MCF 10A (cell line): Measurements from ENCODE around the gene GPR141. TPM values are rescaled to one million over a fixed set of nuclear protein-coding genes. Genes with fewer than 3 reads are reported as not detected.
A peak's percentile ranks its signal among the peaks of the same experiment; 100 is the strongest.

Source experiments
- BruUV-seq: library from RNA; stranded (reverse); fragments of 400-500 nt; replicated peaks from 2 replicates; lab custom pipeline; 2021; lab: Mats Ljungman, UMichigan
- CTCF ChIA-PET: fragments of 300-600 bp; sonication (Branson Sonifier 250); formaldehyde crosslinking; extraction: SDS; loops from one replicate; lab custom pipeline; 2021; ENCODE audit warnings: antibody characterized with exemption, inconsistent platforms; lab: Yijun Ruan, JAX
- POLR2A ChIA-PET: fragments of 300-600, 350-650 bp; sonication (Branson Sonifier 250); formaldehyde crosslinking; extraction: SDS; loops from one replicate; lab custom pipeline; 2020; ENCODE audit warnings: antibody characterized with exemption, inconsistent platforms; lab: Yijun Ruan, JAX
- DNase-seq: peaks from one replicate; pipeline ENCODE4 v3.0.0-alpha.2; 2018; ENCODE audit not compliant: unreplicated experiment
- H3K27ac Mint-ChIP-seq: one replicate; pipeline ENCODE4 v1.8.0; 2022; ENCODE audit warnings: mild to moderate bottlenecking, low read depth, mixed read lengths; ENCODE audit not compliant: unreplicated experiment
- H3K27me3 Mint-ChIP-seq: one replicate; pipeline ENCODE4 v1.8.0; 2022; ENCODE audit warnings: mixed read lengths; ENCODE audit not compliant: insufficient read depth, unreplicated experiment
- H3K36me3 Mint-ChIP-seq: one replicate; pipeline ENCODE4 v1.8.0; 2022; ENCODE audit warnings: mild to moderate bottlenecking, moderate library complexity, mixed read lengths; ENCODE audit not compliant: insufficient read depth, unreplicated experiment
- H3K4me1 Mint-ChIP-seq: one replicate; pipeline ENCODE4 v1.8.0; 2022; ENCODE audit warnings: mixed read lengths; ENCODE audit not compliant: insufficient read depth, unreplicated experiment
- H3K4me3 Mint-ChIP-seq: one replicate; pipeline ENCODE4 v1.8.0; 2022; ENCODE audit warnings: mild to moderate bottlenecking, moderate library complexity, mixed read lengths; ENCODE audit not compliant: unreplicated experiment
- H3K9me3 Mint-ChIP-seq: one replicate; pipeline ENCODE4 v1.8.0; 2022; ENCODE audit warnings: mixed read lengths; ENCODE audit not compliant: unreplicated experiment
- intact Hi-C: fragments of 100-400 bp; cut with micrococcal nuclease; formaldehyde crosslinking; loops from 2 replicates; pipeline ENCODE4 v1.14.1; 2022
- total RNA-seq: library from RNA; stranded (reverse); gene quantifications from 2 replicates; pipeline ENCODE4 v1.2.3, GENCODE V29; 2022
- TF ChIP-seq, protein P1 (sequence below): fragments of 200-600 bp; IDR thresholded peaks from one replicate; pipeline ENCODE4 v1.8.0; 2022; ENCODE audit warnings: antibody characterized with exemption, mild to moderate bottlenecking; ENCODE audit not compliant: unreplicated experiment

The GPR141 gene
- total RNA-seq, 1 experiment from 2014 or later: 2.8 TPM

DNA sequence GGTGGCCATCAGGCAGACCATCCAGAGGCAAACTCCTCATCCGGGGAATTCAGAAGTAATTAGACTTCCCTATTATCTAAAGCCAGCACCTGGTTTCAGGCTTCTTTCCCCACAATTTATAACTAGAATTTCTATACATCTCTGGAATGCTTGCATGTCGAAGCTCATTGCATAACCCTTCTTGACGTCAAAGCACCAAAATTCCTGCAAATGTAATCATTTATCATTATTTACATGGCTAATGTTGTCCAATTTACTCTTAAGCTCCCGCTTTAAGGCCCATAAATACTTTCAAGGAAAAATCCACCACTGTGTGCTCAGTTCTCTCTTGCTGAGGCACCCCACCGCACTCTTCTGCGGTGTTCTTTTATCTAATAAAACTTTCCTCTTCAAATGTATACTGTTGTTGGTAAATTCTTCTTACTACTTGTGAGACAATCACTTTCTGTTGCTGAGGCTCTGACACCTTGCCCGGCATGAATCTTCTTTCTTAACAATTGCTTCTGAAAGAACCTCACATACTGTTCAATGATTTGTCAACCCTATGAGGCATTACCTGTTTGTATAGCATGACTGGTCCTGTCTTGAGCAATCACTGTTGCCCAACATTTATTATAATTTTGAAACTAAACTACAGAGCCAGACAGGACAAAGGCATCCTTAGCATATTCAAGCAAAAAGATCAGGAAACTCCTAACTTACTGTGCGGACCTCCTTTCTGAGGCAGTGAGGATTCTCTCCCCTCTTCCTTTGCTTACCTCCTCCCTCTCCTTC lies 17.4 kb upstream of the GPR141 start:
- Mint-ChIP-seq H3K36me3 (peaks cover 4% of the 10 kb centered on the region), H3K9me3 (no peaks in the 10 kb centered on the region)

DNA sequence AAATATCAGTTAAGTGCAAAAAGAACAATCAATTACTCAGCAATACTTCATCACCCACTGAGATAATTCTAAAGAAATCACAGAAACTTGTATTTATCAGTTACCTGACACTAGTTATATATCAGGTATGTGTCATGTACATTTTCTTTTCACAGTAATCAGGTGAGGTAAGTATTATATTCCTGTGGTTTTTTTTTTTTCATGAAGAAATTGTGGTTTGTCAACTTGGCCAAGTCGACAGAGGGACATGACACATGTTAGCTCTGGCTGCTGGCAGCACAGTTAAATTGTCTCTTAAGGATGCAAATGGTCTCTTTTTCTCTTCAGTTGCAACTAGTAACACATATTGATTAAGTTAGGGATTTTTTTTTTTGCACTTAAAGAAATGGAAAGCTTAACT lies 13.7 kb upstream of the GPR141 start:
- ChIA-PET CTCF (interaction anchor here (0.7 to 1.1 kb wide), 4 partner anchors 25 to 470 kb away, joined by 3 to 4 read pairs (median 4); no protein-coding TSS in a partner anchor), POLR2A (interaction anchor here (1.2 to 1.7 kb wide), 5 partner anchors 14 to 63 kb away, joined by 4 to 11 read pairs (median 7); partner anchors contain the start of gene GPR141)
- intact Hi-C loops: no loop called here
- Mint-ChIP-seq H3K27me3 (no peaks in the 10 kb centered on the region), H3K4me3 (no peak overlapping the region), H3K27ac (no peak overlapping the region), H3K36me3 (no peaks in the 10 kb centered on the region), H3K9me3 (no peaks in the 10 kb centered on the region), H3K4me1 (peaks cover 29% of the 10 kb centered on the region)
- DNase-seq: peak; percentile 48
- no TSS peak for BruUV-seq
- TF ChIP-seq, protein P1, sequence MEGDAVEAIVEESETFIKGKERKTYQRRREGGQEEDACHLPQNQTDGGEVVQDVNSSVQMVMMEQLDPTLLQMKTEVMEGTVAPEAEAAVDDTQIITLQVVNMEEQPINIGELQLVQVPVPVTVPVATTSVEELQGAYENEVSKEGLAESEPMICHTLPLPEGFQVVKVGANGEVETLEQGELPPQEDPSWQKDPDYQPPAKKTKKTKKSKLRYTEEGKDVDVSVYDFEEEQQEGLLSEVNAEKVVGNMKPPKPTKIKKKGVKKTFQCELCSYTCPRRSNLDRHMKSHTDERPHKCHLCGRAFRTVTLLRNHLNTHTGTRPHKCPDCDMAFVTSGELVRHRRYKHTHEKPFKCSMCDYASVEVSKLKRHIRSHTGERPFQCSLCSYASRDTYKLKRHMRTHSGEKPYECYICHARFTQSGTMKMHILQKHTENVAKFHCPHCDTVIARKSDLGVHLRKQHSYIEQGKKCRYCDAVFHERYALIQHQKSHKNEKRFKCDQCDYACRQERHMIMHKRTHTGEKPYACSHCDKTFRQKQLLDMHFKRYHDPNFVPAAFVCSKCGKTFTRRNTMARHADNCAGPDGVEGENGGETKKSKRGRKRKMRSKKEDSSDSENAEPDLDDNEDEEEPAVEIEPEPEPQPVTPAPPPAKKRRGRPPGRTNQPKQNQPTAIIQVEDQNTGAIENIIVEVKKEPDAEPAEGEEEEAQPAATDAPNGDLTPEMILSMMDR: no peak

More for the DNA sequence above, 17.4 kb upstream of the GPR141 start:
- intact Hi-C loops: loop anchor here (1.0 kb wide), 1 partner anchor 21 kb away; no protein-coding TSS in a partner anchor
- Mint-ChIP-seq H3K27me3 (no peaks in the 10 kb centered on the region), H3K27ac (peak overlapping the region; percentile 70), H3K4me3 (peak overlapping the region; percentile 1), H3K4me1 (peaks cover 33% of the 10 kb centered on the region)
- TF ChIP-seq, protein P1: no peak
- ChIA-PET CTCF (interaction anchor here (1.0 to 1.8 kb wide), 2 partner anchors 64 to 167 kb away, joined by 3 to 11 read pairs; no protein-coding TSS in a partner anchor), POLR2A (interaction anchor here (0.6 to 1.9 kb wide), 14 partner anchors 12 to 440 kb away, joined by 3 to 8 read pairs (median 4); partner anchors contain the start of gene GPR141)
- BruUV-seq: no TSS peak
- DNase-seq: peak; percentile 95

DNA sequence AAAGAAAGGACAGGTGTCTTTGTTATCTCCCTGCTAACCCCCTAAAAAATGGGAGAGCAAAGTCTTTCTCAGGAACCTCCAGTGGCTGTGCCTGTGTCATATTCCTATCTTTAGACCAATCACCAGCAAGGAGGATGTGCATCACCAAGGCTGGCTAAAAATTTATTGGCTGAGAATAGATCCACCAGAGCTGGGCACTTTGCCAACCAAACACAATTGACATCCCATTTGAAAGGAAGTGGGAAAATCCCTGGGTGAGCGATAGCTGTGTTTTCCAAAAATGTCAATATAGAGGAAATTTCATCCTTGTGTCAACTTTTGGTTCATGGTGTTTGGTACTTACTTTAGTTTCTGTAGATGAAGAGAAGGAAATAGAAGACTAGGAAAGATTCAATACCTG lies 13.1 kb upstream of the GPR141 start:
- H3K36me3 Mint-ChIP-seq: no peaks in the 10 kb centered on the region
- TF ChIP-seq, protein P1: no peak
- H3K27ac Mint-ChIP-seq: no peak overlapping the region
- peaks cover 23% of the 10 kb centered on the region for H3K4me1 Mint-ChIP-seq
- no peak overlapping the region for H3K4me3 Mint-ChIP-seq
- no TSS peak for BruUV-seq
- ChIA-PET CTCF (interaction anchor here (0.7 to 1.1 kb wide), 3 partner anchors 24 to 470 kb away, joined by 4 read pairs; no protein-coding TSS in a partner anchor), POLR2A (interaction anchor here (1.2 to 1.7 kb wide), 4 partner anchors 13 to 62 kb away, joined by 4 to 11 read pairs (median 8); partner anchors contain the start of gene GPR141)
- DNase-seq: peak; percentile 38
- no peaks in the 10 kb centered on the region for H3K9me3 Mint-ChIP-seq
- intact Hi-C loops: no loop called here
- H3K27me3 Mint-ChIP-seq: no peaks in the 10 kb centered on the region

DNA sequence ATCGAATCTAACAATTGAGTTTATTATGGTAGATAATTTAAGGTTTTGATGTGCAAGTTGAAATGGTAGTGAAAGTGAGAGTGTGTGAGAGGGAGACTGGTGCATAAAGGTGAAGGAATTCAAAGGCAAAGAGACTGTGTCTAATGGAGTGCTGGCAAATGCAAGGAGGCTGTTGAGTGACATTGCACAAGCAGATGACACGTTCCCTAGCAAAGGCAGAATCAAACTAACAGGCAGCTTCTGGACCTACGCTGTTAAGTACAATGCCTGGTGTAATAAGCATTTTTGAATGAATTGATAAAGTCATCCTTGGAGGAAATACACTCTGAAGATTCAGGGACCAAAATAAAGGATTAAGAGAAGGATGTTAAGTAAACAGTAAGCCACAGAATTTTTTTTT lies 11.7 kb upstream of the GPR141 start:
- peaks cover 9% of the 10 kb centered on the region for H3K4me1 Mint-ChIP-seq
- DNase-seq: no peak
- no peaks in the 10 kb centered on the region for H3K36me3 Mint-ChIP-seq
- no peaks in the 10 kb centered on the region for H3K27me3 Mint-ChIP-seq
- ChIA-PET POLR2A (interaction anchor here (1.5 to 2.1 kb wide), 2 partner anchors 12 to 58 kb away, joined by 4 to 8 read pairs; partner anchors contain the start of gene GPR141), CTCF (interaction anchor here (0.7 to 1.4 kb wide), 3 partner anchors 23 to 162 kb away, joined by 3 to 7 read pairs (median 5); no protein-coding TSS in a partner anchor)
- no peak overlapping the region for H3K27ac Mint-ChIP-seq
- BruUV-seq: no TSS peak
- H3K9me3 Mint-ChIP-seq: no peaks in the 10 kb centered on the region
- H3K4me3 Mint-ChIP-seq: no peak overlapping the region
- TF ChIP-seq, protein P1: no peak
- intact Hi-C loops: no loop called here
